Fibroblast of mammary gland (primary cell): Measurements from ENCODE around the gene MAIP1.

Experiments used
- DNase-seq: peaks from one replicate; pipeline ENCODE4 v3.0.0-alpha.2; 2010; ENCODE audit warnings: low read depth
- H3K4me3 ChIP-seq: 2 replicates; pipeline ENCODE4 v1.5.1; 2011; ENCODE audit warnings: low read depth, mild to moderate bottlenecking, low read length, moderate library complexity; ENCODE audit not compliant: control insufficient read depth
- TF ChIP-seq, protein P1 (sequence below): conservative IDR thresholded peaks from 2 replicates; pipeline ENCODE4 v1.5.1; 2011; ENCODE audit warnings: low read depth, low read length, inconsistent platforms; ENCODE audit not compliant: control insufficient read depth, insufficient read depth

The MAIP1 gene

DNA sequence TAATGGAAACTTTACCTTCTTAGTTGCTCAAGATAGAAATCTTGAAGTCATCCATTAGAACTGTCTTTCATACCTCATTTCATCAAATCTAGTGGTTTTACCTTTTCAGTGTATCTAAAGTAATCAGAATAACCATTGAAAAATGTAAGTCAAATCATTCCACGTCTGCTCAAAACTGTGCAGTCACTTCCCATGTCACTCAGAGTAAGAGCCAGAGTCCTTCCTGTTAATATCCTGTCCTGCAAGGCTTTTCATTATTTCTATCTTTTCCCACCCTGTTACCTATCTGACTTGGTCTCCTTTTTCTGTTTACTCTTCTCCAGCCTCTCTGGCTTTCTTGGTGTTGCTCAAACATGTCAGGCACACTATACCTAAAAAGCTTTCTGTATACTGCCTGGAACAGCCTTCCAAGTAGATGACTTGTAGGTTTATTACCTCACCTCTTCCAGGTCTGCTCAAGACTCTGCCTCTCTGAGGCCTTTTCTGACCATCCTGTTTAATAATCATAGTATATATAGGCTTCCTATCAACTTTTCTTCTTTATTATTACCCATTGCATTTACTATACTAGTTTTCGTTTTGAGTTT lies 40.9 kb upstream of the MAIP1 start:
- TF ChIP-seq, protein P1, sequence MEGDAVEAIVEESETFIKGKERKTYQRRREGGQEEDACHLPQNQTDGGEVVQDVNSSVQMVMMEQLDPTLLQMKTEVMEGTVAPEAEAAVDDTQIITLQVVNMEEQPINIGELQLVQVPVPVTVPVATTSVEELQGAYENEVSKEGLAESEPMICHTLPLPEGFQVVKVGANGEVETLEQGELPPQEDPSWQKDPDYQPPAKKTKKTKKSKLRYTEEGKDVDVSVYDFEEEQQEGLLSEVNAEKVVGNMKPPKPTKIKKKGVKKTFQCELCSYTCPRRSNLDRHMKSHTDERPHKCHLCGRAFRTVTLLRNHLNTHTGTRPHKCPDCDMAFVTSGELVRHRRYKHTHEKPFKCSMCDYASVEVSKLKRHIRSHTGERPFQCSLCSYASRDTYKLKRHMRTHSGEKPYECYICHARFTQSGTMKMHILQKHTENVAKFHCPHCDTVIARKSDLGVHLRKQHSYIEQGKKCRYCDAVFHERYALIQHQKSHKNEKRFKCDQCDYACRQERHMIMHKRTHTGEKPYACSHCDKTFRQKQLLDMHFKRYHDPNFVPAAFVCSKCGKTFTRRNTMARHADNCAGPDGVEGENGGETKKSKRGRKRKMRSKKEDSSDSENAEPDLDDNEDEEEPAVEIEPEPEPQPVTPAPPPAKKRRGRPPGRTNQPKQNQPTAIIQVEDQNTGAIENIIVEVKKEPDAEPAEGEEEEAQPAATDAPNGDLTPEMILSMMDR: no peak
- H3K4me3 ChIP-seq: no peak overlapping the region
- no peak for DNase-seq

DNA sequence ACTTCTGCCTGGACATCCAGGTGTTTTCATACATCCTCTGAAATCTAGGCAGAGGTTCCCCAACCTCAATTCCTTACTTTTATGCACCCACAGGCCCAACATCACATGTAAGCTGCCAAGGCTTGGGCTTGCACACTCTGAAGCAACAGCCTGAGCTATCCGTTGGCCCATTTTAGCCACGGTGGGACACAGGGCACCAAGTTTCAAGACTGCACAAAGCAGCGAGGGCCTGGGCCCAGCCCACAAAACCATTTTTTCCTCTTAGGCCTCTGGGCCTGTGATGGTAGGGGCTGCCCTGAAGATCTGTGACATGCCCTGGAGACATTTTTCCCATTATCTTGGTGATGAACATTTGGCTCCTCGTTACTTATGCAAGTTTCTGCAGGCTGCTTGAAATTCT lies 38.4 kb upstream of the MAIP1 start:
- TF ChIP-seq, protein P1: no peak
- no peak for DNase-seq
- no peak overlapping the region for H3K4me3 ChIP-seq

DNA sequence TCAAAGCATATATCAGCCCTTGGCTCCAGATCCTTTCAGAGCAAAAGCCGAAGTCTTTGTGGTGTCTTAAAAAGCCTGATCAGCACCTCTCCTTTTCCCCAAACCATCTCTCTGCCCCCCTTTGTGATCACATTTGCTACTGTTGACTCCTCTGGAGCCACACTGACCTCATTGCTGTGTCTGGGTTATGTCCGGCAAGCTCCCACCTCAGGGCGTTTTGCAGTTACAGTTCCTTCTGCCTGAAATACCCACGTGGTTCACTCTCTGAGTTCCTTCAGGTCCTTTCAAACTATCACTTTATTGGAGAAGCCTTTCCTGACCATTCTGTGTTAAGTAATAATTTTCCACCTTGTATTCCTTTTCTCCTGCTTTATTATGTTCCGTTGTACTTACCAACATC lies 32.5 kb upstream of the MAIP1 start:
- DNase-seq: peak; percentile 30
- H3K4me3 ChIP-seq: no peak overlapping the region
- TF ChIP-seq, protein P1: no peak

- TF ChIP-seq, protein P1: no peak
- no peak overlapping the region for H3K4me3 ChIP-seq
- DNase-seq: no peak
Observed at GRCh38 chr2:199923924-199924323, 31.5 kb upstream of the MAIP1 start.

DNA sequence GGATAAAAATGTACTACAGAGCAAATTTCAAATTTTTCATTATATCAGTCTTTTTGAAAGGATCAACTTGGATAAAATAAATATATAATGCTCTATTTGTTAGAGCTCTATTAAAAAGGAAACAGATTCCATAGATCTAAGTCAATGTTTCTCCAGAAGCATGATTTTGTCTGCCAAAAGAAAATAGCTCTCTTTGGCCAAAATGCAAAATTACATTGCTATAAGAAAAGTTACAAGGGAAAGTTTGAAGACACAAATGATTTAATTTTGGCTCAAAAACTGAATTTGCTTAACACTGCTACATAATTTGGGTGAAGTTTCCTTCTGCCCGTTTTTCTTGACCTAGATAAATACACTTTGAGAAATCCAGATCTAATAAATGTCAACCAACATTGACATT lies 28.6 kb upstream of the MAIP1 start:
- DNase-seq: no peak
- TF ChIP-seq, protein P1: no peak
- no peak overlapping the region for H3K4me3 ChIP-seq

DNA sequence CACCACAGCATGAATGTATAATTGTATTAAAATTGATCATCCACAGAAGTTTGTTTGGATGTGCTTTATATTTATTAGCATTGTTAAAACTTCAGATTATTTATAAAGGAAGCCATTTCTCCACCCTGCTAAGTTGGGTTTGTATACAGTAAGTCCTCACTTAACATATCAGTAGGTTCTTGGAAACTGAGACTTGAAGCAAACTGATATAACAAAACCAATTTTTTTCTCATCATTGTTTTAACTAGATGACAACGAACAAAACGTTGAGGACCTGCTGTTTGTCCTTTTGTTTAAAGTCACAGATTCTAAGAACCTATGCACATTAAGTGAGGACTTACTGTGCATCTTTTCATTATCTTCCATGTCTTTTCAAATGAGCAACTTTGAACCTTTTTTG lies 27.2 kb upstream of the MAIP1 start:
- TF ChIP-seq, protein P1: no peak
- H3K4me3 ChIP-seq: no peak overlapping the region
- DNase-seq: no peak

DNA sequence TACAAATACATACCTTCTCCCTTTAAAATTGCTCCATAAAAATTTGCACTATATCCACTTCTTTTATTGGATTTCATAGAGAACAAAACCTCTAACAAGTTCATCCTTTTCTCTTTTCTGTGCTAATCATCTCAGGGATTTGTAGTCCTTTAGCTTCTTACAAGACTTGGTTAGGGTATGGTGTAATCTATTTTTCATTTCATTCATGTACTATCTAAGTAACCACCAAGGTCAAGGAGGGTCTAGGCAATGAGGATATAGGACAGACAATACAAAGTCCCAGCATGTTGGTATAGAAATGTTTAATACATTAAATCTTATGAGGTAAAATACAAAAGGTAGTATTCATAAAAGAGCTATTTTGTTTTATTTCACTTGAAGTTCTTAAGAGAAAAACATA lies 26.8 kb upstream of the MAIP1 start:
- no peak overlapping the region for H3K4me3 ChIP-seq
- DNase-seq: no peak
- TF ChIP-seq, protein P1: no peak
